ENCODE data around the gene PLPP7.
A peak's percentile ranks its signal among the peaks of the same experiment; 100 is the strongest.
"Not testable (repeated sequence)": the region's sequence is repeated elsewhere in the genome, so short reads cannot be mapped to it uniquely, and the experiment has no call there.

The PLPP7 gene

DNA sequence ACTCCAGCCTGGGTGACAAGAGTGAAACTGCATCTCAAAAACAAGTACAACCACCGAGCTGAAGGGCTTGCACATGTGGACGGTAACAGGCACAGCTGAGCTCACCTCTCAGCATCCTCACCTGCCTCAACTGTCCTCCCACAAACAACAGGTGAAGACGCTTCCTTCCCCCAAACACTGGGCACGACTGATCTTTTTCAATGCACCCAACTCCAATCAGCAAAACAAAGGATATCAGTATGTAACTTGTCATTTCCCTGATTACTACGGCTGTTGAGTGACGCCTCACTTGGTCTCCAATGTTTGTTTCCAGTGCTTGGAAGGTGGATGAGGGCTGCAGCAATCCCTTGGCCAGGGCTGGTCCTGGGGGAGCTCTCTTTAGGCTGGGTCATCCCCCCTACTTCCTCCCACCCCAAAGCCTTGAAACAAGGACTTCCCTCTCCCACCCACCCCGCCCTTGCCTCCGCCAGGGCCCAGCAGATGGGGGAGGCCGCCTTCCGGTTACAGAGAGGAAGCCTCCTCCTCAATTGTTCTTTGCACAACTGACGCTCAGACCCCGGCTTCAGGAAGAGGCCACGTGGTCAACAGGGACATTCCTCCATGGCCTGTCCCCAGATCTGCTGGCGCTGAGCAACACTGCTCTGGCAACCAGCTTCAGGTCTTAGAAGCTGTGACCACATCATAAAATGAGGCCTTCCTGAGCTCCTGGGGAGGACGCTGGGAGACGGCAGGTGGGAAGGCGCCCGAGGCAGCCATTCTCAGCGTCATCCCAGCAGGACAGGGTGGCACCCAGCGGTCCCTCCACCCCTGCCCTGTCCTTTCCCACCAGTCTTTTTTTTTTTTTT, 19.1 kb upstream of the PLPP7 start:
- DNase-seq: no peak

DNA sequence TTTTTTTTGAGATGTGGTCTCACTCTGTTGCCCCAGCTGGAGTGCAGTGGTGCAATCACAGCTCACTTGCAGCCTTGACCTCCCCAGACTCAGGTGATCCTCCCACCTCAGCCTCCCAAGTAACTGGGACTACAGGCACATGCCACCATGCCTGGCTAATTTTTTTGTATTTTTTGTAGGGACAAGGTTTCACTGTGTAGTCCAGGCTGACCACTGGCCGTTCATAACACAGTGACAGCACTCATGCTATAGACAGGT, 18.6 kb upstream of the PLPP7 start:
- not testable (repeated sequence) for DNase-seq

DNA sequence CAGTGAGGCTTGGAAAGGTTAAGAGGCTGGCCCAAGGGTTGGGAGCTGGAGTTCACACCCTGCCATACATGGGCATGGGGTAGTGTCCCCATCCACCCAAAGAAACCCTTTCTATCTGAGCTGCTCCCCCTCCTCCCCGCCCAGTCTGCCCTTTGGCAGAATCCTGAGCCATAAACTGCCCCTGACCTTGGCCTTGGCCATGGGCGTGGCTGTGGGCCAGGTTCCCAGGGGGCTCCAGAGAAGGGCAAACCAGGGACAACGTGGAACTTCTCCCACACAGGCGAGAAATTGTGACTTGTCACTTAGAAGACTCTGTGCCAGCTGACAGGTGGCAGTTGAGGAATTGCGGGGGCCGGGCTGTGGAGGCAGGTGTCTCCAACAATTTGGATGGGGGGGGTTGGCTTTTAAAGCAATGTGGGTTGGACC, 18.0 kb upstream of the PLPP7 start:
- no peak for DNase-seq

DNA sequence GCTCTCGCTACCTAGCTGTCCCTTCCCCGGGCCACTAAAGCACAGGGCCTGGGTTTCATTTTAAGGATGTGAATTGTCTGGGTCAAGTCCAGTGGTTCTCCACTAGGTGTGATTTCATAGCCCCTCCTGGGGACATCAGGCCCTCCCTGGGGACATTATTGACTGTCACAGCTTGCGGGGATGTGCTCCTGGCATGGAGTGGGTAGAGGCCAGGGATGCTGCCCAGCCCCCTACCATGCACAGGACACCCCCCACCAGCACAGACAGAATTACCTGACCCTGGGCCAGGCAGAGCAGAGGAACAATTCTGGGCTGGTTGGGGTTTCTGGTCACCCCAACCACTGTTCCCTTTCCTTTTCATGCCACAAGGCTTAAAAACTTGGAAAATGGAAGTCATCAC, 17.3 kb upstream of the PLPP7 start:
- no peak for DNase-seq

DNA sequence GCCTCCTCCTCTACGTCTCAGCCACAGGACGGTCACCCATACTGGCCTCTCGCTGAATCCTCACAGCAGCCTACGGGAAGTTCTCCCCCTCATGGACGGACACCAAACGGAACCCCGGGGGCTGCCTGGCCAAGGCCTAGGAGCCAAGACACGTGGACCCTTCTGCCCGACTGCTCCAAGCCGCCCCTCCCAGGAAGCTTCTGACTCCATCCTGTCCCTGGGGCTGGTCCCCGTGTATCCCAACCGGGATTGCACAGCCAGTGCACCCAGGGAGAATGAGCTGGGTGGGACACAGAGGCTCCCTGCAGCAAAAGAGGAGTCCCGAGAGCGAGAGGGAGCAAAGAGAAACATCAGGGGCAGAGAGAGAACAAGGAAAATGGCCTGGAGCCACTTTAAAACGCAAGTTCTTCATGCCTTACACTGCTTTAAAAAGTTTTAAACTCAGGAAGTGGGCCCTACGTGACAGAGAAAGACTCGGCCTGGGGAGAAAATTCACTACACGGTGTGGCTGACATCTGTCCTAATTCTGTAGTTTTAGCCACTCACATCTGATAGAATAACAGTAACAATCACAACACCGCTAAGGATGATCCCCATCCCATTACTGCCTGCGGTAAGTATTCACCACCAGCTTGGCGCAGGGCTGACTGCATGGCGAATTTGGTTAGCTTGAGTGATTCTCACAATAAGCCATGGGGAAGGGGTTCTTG, 16.2 kb upstream of the PLPP7 start:
- no peak for DNase-seq

DNA sequence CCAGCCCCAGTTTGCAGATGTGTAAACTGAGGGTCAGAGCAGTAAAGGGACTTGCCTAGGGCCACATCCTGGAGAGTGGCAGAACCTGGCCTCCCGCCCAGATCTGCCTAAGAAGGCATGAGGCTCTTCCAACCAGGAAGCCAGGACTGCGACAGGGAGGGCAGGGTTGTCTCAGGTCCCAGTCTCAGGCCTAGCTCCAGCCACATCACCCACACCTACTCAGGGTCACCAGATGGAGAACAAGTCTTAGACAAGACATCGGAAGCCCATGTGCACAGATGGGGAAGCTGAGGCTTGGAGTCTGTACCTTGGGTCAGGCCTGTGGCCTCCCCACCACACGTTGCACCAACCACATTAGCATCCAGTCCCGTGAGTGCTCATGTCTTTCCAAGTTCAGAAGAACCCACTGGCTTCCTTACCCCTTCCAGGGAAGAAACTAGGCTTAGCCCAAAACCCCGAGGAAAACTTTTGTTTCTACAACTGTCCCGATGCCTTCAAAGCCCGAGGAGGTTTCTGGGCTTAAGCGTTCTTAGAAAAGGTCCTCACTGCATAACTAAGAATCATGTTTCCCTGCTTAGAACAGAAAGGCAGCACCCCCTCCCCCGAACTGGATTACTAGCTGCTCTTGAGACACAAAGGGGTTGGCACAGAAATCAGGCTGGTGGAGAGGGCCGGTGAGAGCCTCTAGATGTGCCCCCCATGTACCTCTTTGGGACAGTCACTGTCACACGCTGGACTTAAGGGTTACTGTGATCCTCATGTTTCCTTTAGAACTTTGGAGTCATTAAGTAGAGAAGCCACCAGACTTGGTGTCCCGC, 15.5 kb upstream of the PLPP7 start:
- no peak for DNase-seq

DNA sequence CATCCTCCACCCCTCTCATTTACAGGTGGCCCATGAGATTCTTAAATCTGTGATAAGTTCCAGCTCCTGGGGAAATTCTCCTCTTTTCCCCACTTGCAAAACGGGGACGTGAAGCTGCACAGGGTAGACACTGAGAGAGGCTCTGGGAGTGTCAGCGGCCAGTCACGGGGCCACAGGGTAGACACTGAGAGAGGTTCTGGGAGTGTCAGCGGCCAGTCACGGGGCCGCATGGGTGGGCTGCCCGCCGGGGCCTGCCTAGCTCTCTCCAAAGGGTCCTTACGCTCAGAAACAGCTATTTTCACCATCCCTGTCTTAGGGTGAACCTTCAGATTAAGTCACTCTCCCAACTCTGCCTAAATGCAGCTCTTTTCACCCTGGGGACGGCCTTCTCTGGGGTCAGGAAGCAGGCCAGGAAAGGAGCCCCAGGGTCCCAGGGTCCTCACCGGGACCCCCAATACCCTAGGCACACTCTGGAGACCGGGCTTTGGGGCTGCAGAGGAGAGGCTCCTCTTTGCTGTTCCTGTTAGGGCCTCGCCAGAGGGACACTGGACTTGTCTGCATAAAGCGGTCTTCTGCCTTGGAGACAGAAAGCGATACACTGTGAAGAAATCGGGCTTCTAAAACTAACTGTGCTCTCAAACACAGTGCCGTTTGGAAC, 14.7 kb upstream of the PLPP7 start:
- no peak for DNase-seq

DNA sequence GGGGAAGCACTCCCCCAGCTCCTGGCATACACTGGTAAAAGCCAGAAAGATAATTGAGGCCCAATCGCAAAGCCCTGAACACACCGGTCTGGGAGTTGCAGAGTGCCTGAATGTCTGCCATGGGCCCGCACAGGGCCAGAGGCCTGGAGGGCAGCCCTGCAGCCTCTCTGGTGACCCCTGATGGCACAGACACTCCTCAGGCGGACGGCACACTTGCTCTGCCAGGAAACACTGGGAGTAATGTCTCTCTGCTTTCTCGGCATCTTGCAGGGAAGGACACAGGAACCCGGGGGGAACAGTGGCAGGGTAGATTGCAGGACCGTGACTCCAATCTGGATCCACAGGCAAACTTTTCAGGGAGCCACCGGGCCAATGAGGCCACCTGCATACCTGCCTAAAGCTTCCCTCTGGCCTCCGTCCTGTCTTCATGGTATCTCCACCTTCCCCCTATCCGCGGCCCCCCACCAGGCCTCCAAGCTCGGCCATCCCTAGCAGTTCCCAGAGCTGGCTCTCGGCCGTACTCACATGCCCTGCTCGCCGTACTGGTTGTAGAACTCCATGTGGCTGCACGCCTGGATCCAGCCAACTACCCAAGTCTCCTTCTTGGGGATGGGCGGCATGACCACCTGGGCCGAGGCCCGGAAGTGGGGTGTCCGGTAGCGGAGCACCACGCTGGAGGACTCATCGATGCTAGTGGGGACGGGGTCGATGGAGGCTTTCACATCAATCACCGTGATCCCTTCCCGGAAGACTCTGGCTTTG, 14.0 kb upstream of the PLPP7 start:
- DNase-seq: no peak

DNA sequence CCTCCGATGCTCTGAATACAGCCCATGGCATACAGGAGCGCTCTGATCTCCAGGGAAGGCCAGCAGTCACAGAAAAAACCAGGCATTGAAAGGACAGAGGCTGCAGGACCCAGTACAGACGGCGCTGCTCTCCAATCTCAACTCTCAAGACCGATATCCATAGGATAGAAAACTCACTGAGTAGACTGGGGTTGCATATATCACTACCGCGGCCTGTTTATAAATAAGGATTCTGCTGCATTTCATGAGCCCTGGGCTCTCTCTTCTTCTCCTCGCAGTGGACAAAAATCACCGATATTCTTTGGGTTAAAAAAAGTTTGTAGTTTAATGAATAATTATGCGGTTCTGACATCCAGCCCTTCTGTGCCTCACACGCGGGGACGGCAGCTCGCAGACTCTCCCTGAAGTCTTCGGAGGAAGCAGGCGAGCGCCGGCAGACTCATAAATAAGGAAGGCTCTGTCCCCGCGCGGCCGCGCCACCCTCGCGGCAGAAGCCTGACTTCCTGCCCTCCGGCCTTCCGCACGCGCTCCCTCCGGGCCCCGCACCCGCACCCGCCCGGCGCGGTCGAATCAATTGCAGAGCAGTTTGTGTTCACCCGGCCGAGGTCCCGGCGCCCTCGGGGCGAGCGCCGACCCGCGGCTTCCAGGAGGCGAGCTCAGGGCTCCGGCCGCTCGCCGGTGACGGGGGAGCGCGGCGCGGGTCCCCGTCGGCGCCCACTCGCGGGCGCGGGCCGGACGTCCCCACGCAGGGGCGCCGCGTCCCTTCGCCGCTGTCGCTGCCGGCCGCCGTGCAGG, 13.2 kb upstream of the PLPP7 start, which contains the start of gene FAM78A:
Gene FAM78A (minus strand): TSS at position 417 of the 795 bp plus-strand sequence. CDS start 331 bp downstream, at position 86.
- no peak for DNase-seq

DNA sequence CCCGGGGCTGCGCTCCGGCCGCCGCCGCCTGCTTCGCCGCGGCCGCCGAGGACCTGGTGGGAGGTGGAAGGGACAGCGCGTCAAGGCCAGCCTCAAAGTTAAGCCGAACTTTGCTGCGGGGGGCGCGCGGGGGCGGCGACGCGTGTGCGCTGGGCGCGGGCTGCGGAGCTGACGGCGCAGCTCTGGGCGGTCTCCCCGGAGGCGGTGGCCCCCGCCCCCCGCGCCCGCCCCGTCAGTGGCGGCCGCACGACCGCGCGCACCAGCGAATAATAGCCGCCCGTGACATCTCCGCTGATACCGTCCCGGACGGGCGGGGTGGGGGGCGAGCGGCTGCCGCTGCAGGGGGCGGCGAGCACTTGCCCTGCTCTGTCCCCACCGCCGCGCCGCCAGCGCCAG, 12.6 kb upstream of the PLPP7 start:
- DNase-seq: no peak

DNA sequence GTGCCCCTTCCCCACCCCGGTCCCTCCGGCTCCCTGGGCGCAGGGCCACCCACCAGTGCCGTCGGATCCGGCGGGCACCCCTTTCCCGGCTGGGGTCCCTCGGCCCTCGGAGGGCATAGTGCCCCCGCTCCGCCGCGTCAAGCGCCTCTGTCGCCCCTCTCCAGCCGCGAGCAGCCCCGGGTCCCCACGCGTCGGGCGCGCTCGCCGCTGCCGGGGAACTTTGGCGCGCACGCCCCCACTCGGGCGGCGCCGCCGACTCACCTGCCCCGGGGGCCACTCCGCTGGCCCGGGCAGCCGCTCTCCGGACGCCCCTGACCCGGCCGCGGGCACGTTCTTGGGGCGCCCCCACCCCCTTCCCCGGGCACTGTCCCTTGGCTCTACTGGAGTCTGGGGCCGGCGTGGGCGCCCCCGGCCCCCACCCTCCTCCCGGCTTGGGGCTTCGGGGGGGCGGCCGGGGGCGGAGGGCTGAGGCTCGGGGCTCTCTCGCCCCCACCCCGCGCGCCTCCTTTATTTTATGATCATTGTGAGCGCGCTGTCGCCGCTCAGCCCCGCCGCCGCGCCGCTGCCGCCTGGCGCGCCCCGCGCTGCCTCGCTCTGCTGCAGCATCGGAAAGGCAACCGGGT, 12.1 kb upstream of the PLPP7 start:
- DNase-seq: no peak

DNA sequence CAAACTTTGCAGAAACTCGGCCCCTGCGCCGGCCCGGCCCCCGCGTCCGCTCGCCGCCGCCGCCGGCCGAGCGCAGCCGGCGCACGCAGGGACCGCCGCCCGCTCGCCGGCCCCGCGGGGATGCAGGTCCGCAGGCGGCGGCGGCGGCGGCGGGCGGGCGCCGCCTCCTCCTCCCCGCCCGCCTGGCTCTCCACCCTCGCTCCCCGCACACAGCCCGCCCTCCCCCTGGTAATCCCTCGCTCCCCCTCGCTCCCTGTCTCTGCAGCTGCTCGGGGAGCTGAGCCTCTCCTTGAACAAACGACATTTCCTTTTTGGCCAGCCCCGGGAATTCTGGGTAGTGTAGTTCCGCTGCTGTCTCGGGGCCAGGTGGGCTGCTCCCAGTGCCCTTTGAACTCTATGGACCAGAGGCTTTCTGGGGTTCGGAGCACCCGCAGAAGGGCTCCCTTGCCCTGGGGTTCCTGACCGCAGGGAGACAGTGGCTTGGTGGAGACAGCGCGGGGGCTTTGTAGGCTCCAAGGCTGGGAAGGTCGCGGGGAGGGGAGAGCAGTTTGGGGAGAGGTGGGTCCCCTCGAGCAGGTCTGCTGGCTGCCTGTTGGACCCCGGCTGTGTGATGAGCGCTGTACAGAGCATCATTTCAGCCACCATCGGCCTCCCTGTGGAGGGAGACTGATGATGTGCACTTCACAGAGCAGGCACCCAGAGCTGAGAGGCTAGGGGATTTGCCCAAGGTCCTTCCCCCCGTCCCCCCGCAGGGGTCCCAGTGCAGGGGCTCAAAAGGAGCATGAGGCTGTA, 11.4 kb upstream of the PLPP7 start:
- DNase-seq: peak; percentile 76

DNA sequence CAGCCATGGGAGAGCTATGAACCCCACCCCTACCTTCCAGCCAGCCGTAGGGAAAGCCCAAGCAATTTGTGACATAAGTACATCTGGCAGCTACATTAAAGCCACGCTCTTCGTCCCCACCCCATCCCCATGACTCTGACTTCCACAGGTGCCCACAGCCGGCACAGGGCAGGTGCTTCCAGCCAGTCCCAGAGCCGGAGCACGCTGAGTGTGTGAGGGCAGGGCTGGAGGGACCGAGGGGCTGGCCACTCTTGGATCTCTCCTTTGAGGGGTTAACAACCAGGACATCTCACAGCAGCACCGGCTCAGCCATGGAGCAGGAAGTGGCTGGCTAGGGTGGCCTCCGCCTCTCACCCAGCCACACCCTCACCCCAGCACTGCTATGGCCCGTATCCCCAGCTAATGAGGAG, 10.8 kb upstream of the PLPP7 start:
- no peak for DNase-seq

DNA sequence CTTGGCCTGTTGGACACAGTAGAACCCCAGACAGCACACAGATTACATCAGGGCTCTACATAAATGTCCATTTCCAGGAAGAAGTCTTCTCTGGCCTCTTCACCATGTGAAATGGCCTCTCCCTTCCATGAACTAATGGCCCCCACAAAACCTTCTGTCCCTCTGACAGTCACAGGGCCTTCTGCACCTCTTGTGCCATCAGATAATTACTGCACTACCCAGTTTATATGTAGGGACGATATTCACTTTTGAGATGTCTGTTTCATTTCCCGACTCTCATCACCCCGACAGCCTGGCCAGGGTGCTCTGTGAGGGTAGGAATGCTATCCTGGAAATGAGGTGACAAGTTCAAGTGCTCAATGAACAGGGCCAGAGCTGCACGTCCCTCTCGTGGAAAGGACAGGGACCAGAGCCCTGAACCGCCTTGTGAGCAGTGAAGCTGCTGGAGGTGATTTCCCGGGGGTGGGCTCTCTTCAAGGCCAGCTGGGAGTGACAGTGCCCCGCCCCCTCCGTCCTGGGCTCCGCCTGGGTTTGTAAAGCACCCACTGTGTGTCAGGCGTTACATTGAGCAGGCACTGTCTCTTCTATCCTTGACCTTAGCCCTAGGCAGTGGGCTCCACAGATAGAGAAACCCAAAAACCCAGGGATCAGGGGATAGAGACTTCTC, 10.2 kb upstream of the PLPP7 start:
- DNase-seq: no peak

DNA sequence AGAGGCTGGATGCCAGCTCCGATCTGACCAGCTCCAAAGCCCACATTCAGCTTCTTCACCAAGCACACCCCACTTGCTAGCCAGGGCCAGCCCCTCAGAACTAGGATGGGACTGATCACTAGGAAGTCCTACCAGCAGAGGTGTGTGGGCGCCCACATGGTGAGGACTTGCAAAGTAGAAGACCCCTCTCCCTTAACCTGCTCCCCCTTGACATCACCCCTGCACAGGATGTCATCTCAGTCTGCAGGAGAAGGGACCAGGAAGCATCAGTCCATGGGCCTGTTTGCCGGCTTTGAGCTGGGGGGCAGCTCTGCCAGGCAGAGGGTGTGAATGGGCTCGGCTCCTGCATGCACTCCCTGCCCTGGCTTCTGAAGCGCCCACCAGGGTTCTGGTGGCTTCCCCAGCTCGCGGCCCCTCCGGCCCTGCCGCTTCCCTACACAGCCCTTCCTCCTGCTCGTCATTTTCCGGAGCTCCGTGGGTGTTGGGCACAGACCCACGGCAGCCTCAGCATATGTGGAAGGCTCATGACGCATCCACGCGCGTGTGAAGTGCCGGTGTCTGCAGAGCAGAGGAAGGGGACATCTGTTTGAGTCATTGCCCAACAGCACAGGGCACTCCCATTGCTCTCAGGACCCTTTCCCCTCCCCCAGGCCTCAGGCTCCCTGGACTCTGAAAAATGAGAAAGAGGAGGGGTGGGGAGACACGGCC, 9.5 kb upstream of the PLPP7 start:
- DNase-seq: no peak

DNA sequence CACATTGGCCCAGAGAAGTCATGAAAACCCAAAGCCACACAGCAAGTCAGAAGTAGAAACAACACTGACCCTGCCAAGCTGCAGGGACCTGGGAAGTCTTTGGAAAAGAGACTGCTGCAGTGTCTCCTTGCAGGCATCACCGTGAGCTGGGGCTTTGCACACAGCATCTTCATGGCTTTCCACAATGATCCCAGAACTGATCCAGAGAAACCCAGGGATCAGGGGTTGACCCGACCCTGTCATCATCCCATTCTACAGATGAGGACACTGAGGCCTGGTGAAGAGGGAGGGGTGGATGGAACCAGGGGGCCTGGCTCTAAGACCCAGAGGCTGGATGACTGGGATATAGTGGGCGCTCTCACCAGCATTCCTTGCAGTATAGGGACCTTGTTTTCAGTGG, 8.9 kb upstream of the PLPP7 start:
- DNase-seq: no peak

DNA sequence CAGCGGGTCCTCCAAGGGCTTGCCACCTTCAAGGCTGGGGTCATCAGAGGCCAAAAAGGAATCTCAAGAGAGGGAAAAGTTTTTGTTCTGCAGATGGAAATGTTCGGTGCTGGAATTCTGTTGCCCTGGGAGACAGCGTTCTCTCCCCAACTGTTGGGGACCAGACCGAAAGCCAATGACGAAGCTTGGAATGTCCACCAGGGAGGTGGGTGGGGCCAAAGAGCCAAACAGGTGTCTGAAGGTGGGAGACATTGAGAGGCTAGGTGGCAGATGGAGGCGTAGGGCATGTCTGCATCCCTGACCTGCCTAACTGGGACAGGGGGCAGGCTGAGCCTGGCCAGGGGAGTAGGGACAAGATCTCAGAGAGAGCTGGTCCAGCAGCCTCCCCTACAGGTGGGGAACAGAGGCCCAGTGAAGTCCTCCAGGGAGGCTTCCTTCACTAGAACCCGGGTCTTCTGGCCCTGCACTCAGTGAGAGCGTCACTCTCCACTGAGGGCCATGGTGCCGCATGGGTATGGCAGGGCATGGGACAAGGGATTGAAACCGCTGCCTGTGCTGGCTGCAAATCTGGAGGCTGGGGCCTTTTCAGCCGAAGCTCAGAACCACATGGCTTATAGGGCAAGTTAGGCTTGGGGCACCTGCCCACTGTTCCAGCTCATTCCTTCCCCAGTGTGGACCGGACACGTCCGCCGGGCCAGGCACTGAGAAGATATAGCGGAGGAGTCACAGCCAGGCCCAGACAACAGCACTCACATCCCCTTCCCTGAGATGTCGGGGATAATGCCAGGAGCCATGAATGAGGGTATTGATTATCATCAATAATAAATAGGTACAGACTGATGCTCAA, 8.2 kb upstream of the PLPP7 start:
- no peak for DNase-seq

DNA sequence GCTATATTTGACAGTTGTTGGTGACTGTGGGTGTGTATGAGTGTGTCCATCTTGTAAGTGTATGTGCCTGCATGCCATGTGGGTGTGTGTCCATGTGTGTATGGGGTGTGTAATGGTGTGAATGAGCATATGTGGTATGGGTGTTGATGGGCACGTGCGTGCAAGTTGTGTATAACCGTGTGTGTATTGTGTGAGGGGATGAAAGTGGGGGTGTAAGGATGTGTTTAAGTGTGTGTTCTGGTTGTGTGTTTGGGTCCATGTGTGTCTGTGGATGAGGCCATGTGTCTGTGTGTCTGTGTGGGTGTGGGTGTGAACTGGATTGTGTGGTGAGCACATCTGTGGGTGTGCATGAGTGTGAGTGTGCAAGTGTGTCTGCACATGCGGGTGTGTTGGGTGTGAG, 7.3 kb upstream of the PLPP7 start:
- DNase-seq: no peak

Data from NCI-H1105 treated with DMSO at 0.1 percent for 48 hours (cell line).